ENCODE results near the gene SLC30A5.

DNA sequence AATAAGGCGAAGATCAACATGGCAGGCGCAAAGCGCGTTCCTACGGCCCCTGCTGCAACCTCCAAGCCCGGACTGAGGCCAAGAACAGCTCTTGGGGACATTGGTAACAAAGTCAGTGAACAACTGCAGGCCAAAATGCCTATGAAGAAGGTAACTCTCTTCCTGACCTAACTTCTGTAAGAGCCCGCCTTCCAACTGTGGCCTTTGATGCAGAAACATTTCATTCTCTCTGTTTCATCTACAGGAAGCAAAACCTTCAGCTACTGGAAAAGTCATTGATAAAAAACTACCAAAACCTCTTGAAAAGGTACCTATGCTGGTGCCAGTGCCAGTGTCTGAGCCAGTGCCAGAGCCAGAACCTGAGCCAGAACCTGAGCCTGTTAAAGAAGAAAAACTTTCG, 74.1 kb downstream of the SLC30A5 start:
- TF ChIP-seq CTCF (IDR thresholded peaks at IDR 0.05) (no peak), POLR2A (IDR thresholded peaks at IDR 0.05) (no peak)
